Panc1 (cell line): ENCODE results near the gene MEX3D.

Source experiments
- POLR2AphosphoS5 ChIP-seq: IDR thresholded peaks from 2 replicates; pipeline ENCODE4 v1.6.1; 2012; ENCODE audit warnings: mild to moderate bottlenecking, low read depth, low read length, moderate library complexity
- SIN3A ChIP-seq: IDR thresholded peaks from 2 replicates; pipeline ENCODE4 v1.6.1; 2012; ENCODE audit warnings: low read depth, mild to moderate bottlenecking, low read length, moderate library complexity, borderline replicate concordance; ENCODE audit not compliant: insufficient read depth
- TF ChIP-seq, protein P1 (sequence below): fragments of 450-650 bp; IDR thresholded peaks from 2 replicates; pipeline ENCODE4 v1.5.1; 2017; ENCODE audit warnings: mild to moderate bottlenecking
- TF ChIP-seq, protein P2 (sequence below), 2 experiments: IDR thresholded peaks; 2 replicates each; pipeline ENCODE4 v1.6.1; 2011 to 2012; ENCODE audit warnings: low read depth in 2 of 2, control low read depth in 1 of 2, low read length in 1 of 2, mild to moderate bottlenecking in 1 of 2, moderate library complexity in 1 of 2; ENCODE audit not compliant: insufficient read depth in 1 of 2

DNA sequence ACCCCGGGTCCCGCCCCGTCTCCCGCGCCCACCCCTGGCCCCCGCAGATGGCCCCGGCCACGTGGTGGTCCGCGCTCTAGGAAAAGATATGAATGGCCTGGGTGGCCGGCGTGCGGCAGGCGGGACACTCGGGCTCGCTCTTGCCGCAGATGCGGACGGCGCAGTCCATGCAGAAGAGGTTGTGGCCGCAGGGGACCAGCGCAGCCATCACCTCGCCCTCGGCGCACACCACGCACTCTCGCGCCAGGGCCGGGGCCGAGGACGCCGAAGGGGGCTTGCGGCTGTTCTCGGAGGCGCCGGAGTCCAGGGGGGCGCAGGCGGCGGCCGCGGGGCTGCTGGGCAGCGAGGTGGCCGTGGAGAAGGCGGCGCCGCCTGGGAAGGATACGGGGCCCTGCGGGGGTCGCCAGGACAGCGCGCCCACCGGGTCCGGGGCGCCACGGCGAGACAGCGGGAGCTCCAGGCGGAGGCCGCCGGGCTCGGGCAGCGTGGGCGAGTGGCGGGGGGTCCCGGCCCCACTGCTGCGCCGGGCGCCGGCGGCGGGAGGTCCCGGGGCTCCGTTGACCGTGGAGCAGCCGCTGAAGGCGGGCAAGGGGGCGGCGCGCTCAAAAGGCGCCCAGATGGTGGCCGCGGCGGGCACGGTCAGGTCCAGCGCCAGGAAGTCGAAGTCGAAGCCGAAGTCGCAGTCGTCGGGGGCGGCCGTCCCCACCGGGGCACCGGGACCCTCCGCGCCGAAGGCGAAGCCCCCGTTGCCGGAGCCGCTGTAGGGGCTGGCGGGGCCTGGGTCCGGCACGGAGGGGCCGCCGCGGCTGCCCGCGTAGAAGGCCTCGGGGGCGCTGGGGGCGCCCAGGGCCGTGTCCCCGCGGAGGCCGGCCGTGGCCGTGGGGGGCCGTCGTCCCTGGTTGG, 12.4 kb downstream of the MEX3D start:
- TF ChIP-seq, protein P1, sequence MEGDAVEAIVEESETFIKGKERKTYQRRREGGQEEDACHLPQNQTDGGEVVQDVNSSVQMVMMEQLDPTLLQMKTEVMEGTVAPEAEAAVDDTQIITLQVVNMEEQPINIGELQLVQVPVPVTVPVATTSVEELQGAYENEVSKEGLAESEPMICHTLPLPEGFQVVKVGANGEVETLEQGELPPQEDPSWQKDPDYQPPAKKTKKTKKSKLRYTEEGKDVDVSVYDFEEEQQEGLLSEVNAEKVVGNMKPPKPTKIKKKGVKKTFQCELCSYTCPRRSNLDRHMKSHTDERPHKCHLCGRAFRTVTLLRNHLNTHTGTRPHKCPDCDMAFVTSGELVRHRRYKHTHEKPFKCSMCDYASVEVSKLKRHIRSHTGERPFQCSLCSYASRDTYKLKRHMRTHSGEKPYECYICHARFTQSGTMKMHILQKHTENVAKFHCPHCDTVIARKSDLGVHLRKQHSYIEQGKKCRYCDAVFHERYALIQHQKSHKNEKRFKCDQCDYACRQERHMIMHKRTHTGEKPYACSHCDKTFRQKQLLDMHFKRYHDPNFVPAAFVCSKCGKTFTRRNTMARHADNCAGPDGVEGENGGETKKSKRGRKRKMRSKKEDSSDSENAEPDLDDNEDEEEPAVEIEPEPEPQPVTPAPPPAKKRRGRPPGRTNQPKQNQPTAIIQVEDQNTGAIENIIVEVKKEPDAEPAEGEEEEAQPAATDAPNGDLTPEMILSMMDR, result no peak
- TF ChIP-seq SIN3A, result no peak
- TF ChIP-seq, protein P2, sequence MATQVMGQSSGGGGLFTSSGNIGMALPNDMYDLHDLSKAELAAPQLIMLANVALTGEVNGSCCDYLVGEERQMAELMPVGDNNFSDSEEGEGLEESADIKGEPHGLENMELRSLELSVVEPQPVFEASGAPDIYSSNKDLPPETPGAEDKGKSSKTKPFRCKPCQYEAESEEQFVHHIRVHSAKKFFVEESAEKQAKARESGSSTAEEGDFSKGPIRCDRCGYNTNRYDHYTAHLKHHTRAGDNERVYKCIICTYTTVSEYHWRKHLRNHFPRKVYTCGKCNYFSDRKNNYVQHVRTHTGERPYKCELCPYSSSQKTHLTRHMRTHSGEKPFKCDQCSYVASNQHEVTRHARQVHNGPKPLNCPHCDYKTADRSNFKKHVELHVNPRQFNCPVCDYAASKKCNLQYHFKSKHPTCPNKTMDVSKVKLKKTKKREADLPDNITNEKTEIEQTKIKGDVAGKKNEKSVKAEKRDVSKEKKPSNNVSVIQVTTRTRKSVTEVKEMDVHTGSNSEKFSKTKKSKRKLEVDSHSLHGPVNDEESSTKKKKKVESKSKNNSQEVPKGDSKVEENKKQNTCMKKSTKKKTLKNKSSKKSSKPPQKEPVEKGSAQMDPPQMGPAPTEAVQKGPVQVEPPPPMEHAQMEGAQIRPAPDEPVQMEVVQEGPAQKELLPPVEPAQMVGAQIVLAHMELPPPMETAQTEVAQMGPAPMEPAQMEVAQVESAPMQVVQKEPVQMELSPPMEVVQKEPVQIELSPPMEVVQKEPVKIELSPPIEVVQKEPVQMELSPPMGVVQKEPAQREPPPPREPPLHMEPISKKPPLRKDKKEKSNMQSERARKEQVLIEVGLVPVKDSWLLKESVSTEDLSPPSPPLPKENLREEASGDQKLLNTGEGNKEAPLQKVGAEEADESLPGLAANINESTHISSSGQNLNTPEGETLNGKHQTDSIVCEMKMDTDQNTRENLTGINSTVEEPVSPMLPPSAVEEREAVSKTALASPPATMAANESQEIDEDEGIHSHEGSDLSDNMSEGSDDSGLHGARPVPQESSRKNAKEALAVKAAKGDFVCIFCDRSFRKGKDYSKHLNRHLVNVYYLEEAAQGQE (IDR thresholded peaks at IDR 0.05; ENCODE audit: insufficient read depth in 1 of 2, low read depth in 2 of 2, low read length in 1 of 2), result no peak
- no peak for TF ChIP-seq POLR2AphosphoS5
